Psoas muscle (tissue), 8 donors: ENCODE data around the gene SFI1. TPM values are rescaled to one million over a fixed set of nuclear protein-coding genes. Genes with fewer than 3 reads are reported as not detected.

Experiments
- ATAC-seq, 4 donors: fragments of 200-7000 bp; cut with Tn5 transposase; one replicate each; pipeline ENCODE4 v1.9.1; 2020; ENCODE audit warnings: moderate library complexity in 3 of 4, mild to moderate bottlenecking in 2 of 4
- DNase-seq, 2 donors: peaks; one replicate each; pipeline ENCODE4 v3.0.0-alpha.2; 2020
- H3K27ac ChIP-seq: fragments of 200-600 bp; one replicate; pipeline ENCODE4 v1.8.0; 2022
- H3K27me3 ChIP-seq, 3 donors: fragments of 200-600 bp in 1 of 3; one replicate each; pipeline versions ENCODE4 v1.6.1 to v1.8.0; 2013 to 2022; ENCODE audit warnings: low read length in 2 of 3, mild to moderate bottlenecking in 2 of 3, moderate library complexity in 1 of 3; ENCODE audit not compliant: insufficient read depth in 3 of 3
- H3K36me3 ChIP-seq, 2 donors: fragments of 200-600 bp in 1 of 2; one replicate each; pipeline versions ENCODE4 v1.6.1 to v1.8.0; 2013 to 2022; ENCODE audit warnings: low read depth in 1 of 2, mild to moderate bottlenecking in 1 of 2, moderate library complexity in 1 of 2; ENCODE audit not compliant: insufficient read depth in 1 of 2
- H3K4me1 ChIP-seq: fragments of 200-600 bp; one replicate; pipeline ENCODE4 v1.8.0; 2022
- H3K4me3 ChIP-seq: fragments of 200-600 bp; one replicate; pipeline ENCODE4 v1.8.0; 2022; ENCODE audit warnings: mild to moderate bottlenecking
- H3K9me3 ChIP-seq: fragments of 200-600 bp; one replicate; pipeline ENCODE4 v1.8.0; 2022
- CTCF ChIP-seq: fragments of 200-600 bp; IDR thresholded peaks from one replicate; pipeline ENCODE4 v1.8.0; 2022; ENCODE audit warnings: antibody characterized with exemption
- WGBS, 3 donors: extraction: QIAGEN DNeasy Blood & Tissue Kit; methylation state at CpG; one replicate each; pipeline versions ENCODE4 v1.1.6 to v1.1.7; 2013; 5-methylcytosine and 5-hydroxymethylcytosine counted together
- intact Hi-C, 2 donors: fragments of 100-400 bp; cut with DNase I; formaldehyde crosslinking; loops; one replicate each; pipeline versions ENCODE4 v1.11.0 to v1.14.2; 2022
- polyA plus RNA-seq, 3 donors: library from polyadenylated mRNA; stranded (reverse); fragments of 200-250 nt; gene quantifications; one replicate each; pipeline ENCODE4 v1.2.3, GENCODE V29; 2013
- total RNA-seq, 4 donors: library from RNA; stranded (reverse); fragmentation: NEBNext Ultra II Directional in 2 of 4; extraction: Animal tissue kit (Norgen Biotek cat#: 25700) in 2 of 4; gene quantifications; one replicate each; pipeline versions ENCODE4 v1.2.1 to v1.2.4, GENCODE V29; 2021 to 2023
- donor health status: healthy with polysubstance abuse.
- donor health status: DM: no; HTN: no; CAD: no; lungs with moderate emphysema.
- donor health status: Bipolar disorder and iron deficiency.
- donor health status: healthy.
- donor health status: DM: yes; HTN: yes; CAD: no.
- donor health status: DM: no; HTN: no; CAD: no.
- donor health status: DM: no; HTN: no; CAD: no.
- donor health status: DM: yes; HTN: yes; CAD: no.

SFI1 gene
- total and polyA plus RNA-seq, 7 donors, result 1.5 to 8.6 (median 3.9) TPM

GRCh38 chr22:31567196-31567595 lies 70.9 kb downstream of the SFI1 start:
- ATAC-seq (no peak), DNase-seq (no peak)
- no peak for TF ChIP-seq CTCF
- H3K36me3 ChIP-seq, result no peaks in the 10 kb centered on the region
- no peak overlapping the region for H3K4me3 ChIP-seq
- no peaks in the 10 kb centered on the region for H3K9me3 ChIP-seq
- H3K27ac ChIP-seq, result no peak overlapping the region
- H3K4me1 ChIP-seq, result no peaks in the 10 kb centered on the region
- no peaks in the 10 kb centered on the region for H3K27me3 ChIP-seq
- intact Hi-C loops, result no loop called here
- WGBS, 3 donors, result 79 to 88% (median 80%) methylated on average over 1 of the region's 1 CpG

GRCh38 chr22:31567702-31568101 lies 71.4 kb downstream of the SFI1 start:
- Histone ChIP-seq H3K9me3 (no peaks in the 10 kb centered on the region), H3K27ac (no peak overlapping the region), H3K4me3 (no peak overlapping the region), H3K27me3 (no peaks in the 10 kb centered on the region), H3K4me1 (no peaks in the 10 kb centered on the region), H3K36me3 (no peaks in the 10 kb centered on the region)
- WGBS, 3 donors, result 86 to 90% (median 90%) methylated on average over 2 of the region's 2 CpGs
- intact Hi-C loops, result no loop called here
- ATAC-seq (no peak), DNase-seq (no peak)
- TF ChIP-seq CTCF, result no peak

GRCh38 chr22:31569126-31569525 lies 72.8 kb downstream of the SFI1 start:
- 90 to 97% (median 94%) methylated on average over 1 of the region's 1 CpG for WGBS, 3 donors
- no peak for TF ChIP-seq CTCF
- no peak overlapping the region for H3K27ac ChIP-seq
- intact Hi-C loops, result no loop called here
- H3K4me1 ChIP-seq, result no peaks in the 10 kb centered on the region
- H3K27me3 ChIP-seq, result no peaks in the 10 kb centered on the region
- no peaks in the 10 kb centered on the region for H3K9me3 ChIP-seq
- ATAC-seq, result no peak
- H3K36me3 ChIP-seq, result peaks cover 0 to 9% of the 10 kb centered on the region in 2 donors
- no peak for DNase-seq
- H3K4me3 ChIP-seq, result no peak overlapping the region

GRCh38 chr22:31572939-31573338 lies 76.6 kb downstream of the SFI1 start:
- Histone ChIP-seq H3K27me3 (no peaks in the 10 kb centered on the region), H3K4me1 (no peaks in the 10 kb centered on the region), H3K27ac (no peak overlapping the region), H3K36me3 (peaks cover 0 to 9% of the 10 kb centered on the region in 2 donors), H3K4me3 (no peak overlapping the region), H3K9me3 (no peaks in the 10 kb centered on the region)
- ATAC-seq (no peak), DNase-seq (no peak)
- WGBS, 3 donors, result 84 to 90% (median 88%) methylated on average over 5 of the region's 5 CpGs
- intact Hi-C loops, result no loop called here
- no peak for TF ChIP-seq CTCF

GRCh38 chr22:31574055-31574670 lies 77.8 kb downstream of the SFI1 start:
- Histone ChIP-seq H3K4me3 (no peak overlapping the region), H3K27ac (no peak overlapping the region), H3K36me3 (peaks cover 0 to 9% of the 10 kb centered on the region in 2 donors), H3K4me1 (no peaks in the 10 kb centered on the region), H3K9me3 (no peaks in the 10 kb centered on the region), H3K27me3 (no peaks in the 10 kb centered on the region)
- ATAC-seq, result no peak
- TF ChIP-seq CTCF, result no peak
- DNase-seq, result no peak
- WGBS, 3 donors, result 79 to 84% (median 84%) methylated on average over 3 of the region's 3 CpGs
- intact Hi-C loops, result no loop called here
